Cardiac fibroblast (primary cell): Measurements from ENCODE around the gene BCL2A1.

Experiments
- DNase-seq, 2 donors: peaks; one replicate each; pipeline versions ENCODE4 v3.0.0 to v3.0.0-alpha.2; 2010; ENCODE audit warnings: low read depth in 2 of 2
- H3K4me3 ChIP-seq, 2 donors: replicated peaks in 1 of 2; 1 replicate in 1 of 2; 2 replicates in 1 of 2; pipeline ENCODE4 v1.5.1; 2011; ENCODE audit warnings: low read depth in 2 of 2, low read length in 2 of 2, mild to moderate bottlenecking in 2 of 2, moderate library complexity in 1 of 2
- TF ChIP-seq, protein P1 (sequence below): IDR thresholded peaks from one replicate; pipeline ENCODE4 v1.5.1; 2011; ENCODE audit warnings: low read depth, mild to moderate bottlenecking, low read length, inconsistent platforms

BCL2A1 gene

GRCh38 chr15:79914728-79915127 lies 56.3 kb downstream of the BCL2A1 start:
- no peak overlapping the region for H3K4me3 ChIP-seq
- DNase-seq = no peak
- TF ChIP-seq, protein P1, sequence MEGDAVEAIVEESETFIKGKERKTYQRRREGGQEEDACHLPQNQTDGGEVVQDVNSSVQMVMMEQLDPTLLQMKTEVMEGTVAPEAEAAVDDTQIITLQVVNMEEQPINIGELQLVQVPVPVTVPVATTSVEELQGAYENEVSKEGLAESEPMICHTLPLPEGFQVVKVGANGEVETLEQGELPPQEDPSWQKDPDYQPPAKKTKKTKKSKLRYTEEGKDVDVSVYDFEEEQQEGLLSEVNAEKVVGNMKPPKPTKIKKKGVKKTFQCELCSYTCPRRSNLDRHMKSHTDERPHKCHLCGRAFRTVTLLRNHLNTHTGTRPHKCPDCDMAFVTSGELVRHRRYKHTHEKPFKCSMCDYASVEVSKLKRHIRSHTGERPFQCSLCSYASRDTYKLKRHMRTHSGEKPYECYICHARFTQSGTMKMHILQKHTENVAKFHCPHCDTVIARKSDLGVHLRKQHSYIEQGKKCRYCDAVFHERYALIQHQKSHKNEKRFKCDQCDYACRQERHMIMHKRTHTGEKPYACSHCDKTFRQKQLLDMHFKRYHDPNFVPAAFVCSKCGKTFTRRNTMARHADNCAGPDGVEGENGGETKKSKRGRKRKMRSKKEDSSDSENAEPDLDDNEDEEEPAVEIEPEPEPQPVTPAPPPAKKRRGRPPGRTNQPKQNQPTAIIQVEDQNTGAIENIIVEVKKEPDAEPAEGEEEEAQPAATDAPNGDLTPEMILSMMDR = no peak
